ENCODE data around the gene SUGCT. TPM values are rescaled to one million over a fixed set of nuclear protein-coding genes. Genes with fewer than 3 reads are reported as not detected.

Gene SUGCT
- total and polyA plus RNA-seq, 2 of the 8 experiments (the other 6 are each of a cell fraction or from before 2014, with no cell fraction given): 2.8 to 5.4 TPM

DNA sequence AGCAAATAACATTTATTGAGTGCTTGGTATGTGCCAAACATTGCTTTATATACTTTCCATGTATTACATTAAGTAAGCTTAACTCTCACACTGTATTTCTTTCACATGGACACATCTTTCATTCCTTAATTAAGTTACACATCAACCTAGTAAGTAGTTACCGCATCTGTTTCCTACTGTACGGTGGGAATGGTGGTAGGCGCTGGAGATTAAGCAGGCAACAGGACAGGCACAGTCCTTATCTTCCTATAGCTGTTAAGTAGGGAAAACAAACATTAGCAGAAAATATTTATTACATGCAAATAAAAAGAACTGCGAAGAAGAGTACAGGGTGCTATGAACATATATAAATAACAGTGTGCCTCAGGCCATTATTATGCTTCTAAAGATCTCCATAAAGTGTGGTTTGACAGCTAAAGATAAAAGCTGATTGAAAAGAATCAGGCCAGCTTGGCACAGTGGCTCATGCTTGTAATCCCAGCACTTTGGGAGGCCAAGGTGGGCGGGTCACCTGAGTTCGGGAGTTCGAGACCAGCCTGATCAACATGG is 105.0 kb downstream of the SUGCT start:
- Histone ChIP-seq H3K9ac (replicated peaks in 1 of 4; ENCODE audit: extremely low read depth in 1 of 4, low read depth in 3 of 4, low read length in 3 of 4) (no peak overlapping the region), H4K20me1 (replicated peaks in 1 of 2; ENCODE audit: control insufficient read depth in 1 of 2, insufficient read depth in 2 of 2, low read length in 2 of 2) (no peaks in the 10 kb centered on the region), H2BK5ac (ENCODE audit: low read depth, low read length) (no peak overlapping the region), H3K18ac (ENCODE audit: extremely low read depth, low read length) (no peak overlapping the region), H3K79me1 (ENCODE audit: low read depth, low read length) (no peaks in the 10 kb centered on the region), H3K14ac (ENCODE audit: insufficient read length) (no peak overlapping the region), H3K36me3 (ENCODE audit: control insufficient read depth in 2 of 4, insufficient read depth in 4 of 4, low read length in 3 of 4) (no peaks in the 10 kb centered on the region), H3K9me3 (ENCODE audit: insufficient read depth in 2 of 2, low read depth in 1 of 2, low read length in 1 of 2) (no peaks in the 10 kb centered on the region), H2BK20ac (ENCODE audit: low read length) (no peak overlapping the region), H4K91ac (replicated peaks; ENCODE audit: insufficient read length, low read length) (no peak overlapping the region), H3K27ac (ENCODE audit: low read depth, low read length) (no peak overlapping the region), H3K27me3 (replicated peaks in 1 of 4; ENCODE audit: control insufficient read depth in 3 of 4, extremely low read depth in 1 of 4, insufficient read depth in 3 of 4, low read length in 3 of 4) (no peaks in the 10 kb centered on the region), H3K23me2 (ENCODE audit: low read depth, low read length) (no peaks in the 10 kb centered on the region; the same call in 1 of the 2 replicates), H4K8ac (ENCODE audit: extremely low read depth, insufficient read depth, low read length) (no peak overlapping the region), H3K4me2 (ENCODE audit: insufficient read depth in 1 of 2, low read depth in 2 of 2, low read length in 2 of 2) (no peak overlapping the region), H3K23ac (ENCODE audit: insufficient read length) (no peak overlapping the region), H4K5ac (ENCODE audit: insufficient read length, low read depth, low read length) (no peak overlapping the region), H3K4ac (replicated peaks; ENCODE audit: insufficient read length, low read depth, low read length) (no peak overlapping the region), H2BK12ac (ENCODE audit: low read depth, low read length) (no peak overlapping the region), H3K79me2 (ENCODE audit: control insufficient read depth in 1 of 2, insufficient read depth in 2 of 2, low read length in 2 of 2) (no peaks in the 10 kb centered on the region), H3K4me1 (replicated peaks in 1 of 4; ENCODE audit: control insufficient read depth in 3 of 4, insufficient read depth in 4 of 4, low read length in 3 of 4) (no peaks in the 10 kb centered on the region), H2AK5ac (ENCODE audit: low read depth, low read length) (no peak overlapping the region), H2AFZ (ENCODE audit: low read length) (no peak overlapping the region), H3K4me3 (ENCODE audit: extremely low read depth in 1 of 4, insufficient read depth in 2 of 4, low read depth in 3 of 4, low read length in 4 of 4) (no peak overlapping the region), H2BK120ac (replicated peaks; ENCODE audit: low read depth, low read length) (no peak overlapping the region), H2BK15ac (ENCODE audit: low read length) (no peak overlapping the region), H3K56ac (replicated peaks; ENCODE audit: insufficient read length, low read depth, low read length) (no peak overlapping the region)
- ChIA-PET POLR2A (ENCODE audit: partially characterized antibody) (interaction anchor here (0.6 kb wide), 1 partner anchor 24 kb away, joined by 3 read pairs; no protein-coding TSS in a partner anchor), CTCF (ENCODE audit: partially characterized antibody) (interaction anchor here (1.1 kb wide), 1 partner anchor 13 kb away, joined by 11 read pairs; no protein-coding TSS in a partner anchor)
- 93% methylated on average over 7 of the region's 7 CpGs; no CpG with 5 or more reads in 1 of the 2 experiments for WGBS, 2 experiments (ENCODE audit: extremely low coverage in 1 of 2, insufficient coverage in 1 of 2, insufficient read length in 1 of 2, insufficient replicate concordance in 2 of 2, low coverage in 1 of 2, low lambda C conversion rate in 2 of 2, missing lambda C conversion rate in 1 of 2)
- FAIRE-seq: no peak
- no peak for DNase-seq (ENCODE audit: low read depth in 1 of 2, low spot score in 2 of 2)
- TF ChIP-seq, protein P1, sequence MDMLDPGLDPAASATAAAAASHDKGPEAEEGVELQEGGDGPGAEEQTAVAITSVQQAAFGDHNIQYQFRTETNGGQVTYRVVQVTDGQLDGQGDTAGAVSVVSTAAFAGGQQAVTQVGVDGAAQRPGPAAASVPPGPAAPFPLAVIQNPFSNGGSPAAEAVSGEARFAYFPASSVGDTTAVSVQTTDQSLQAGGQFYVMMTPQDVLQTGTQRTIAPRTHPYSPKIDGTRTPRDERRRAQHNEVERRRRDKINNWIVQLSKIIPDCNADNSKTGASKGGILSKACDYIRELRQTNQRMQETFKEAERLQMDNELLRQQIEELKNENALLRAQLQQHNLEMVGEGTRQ (IDR thresholded peaks at IDR 0.05; ENCODE audit: low read length): no peak
